ENCODE measurements around the gene SCFD2. TPM values are rescaled to one million over a fixed set of nuclear protein-coding genes. Genes with fewer than 3 reads are reported as not detected.

Gene SCFD2
- total and polyA plus RNA-seq, 10 of the 15 experiments (the other 5 are each of a cell fraction or from before 2014, with no cell fraction given) = 4.8 to 37.6 (median 24.9) TPM

DNA sequence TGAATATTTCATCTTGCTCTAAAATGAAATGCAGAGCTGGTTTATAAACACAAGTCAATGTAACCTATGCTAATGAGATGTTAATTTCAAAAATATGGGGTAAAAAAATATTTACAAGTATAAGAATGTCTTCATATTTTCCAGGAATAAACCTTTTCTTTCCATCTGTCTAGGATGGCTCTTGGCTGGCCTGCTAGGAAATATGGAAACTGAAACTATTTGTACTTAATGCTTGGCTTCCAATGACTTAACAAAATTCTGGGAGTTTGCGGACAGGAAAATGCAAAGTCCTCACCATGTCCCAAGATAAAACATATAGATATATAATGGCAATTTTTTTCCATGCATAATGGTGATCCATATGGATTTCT is 168.1 kb downstream of the SCFD2 start:
- Histone ChIP-seq H3K27ac (ENCODE audit: control insufficient read depth, insufficient read depth) (no peak overlapping the region), H3K4me2 (ENCODE audit: control insufficient read depth, insufficient read depth) (no peak overlapping the region), H2AFZ (ENCODE audit: control insufficient read depth, low read depth, low read length) (no peak overlapping the region), H4K20me1 (ENCODE audit: control insufficient read depth, insufficient read depth) (no peaks in the 10 kb centered on the region), H3K79me2 (ENCODE audit: control insufficient read depth, insufficient read depth, low read length) (no peaks in the 10 kb centered on the region), H3K9ac (ENCODE audit: control insufficient read depth, insufficient read depth, low read length) (no peak overlapping the region), H3K36me3 (ENCODE audit: control insufficient read depth in 2 of 2, insufficient read depth in 2 of 2, low read length in 1 of 2) (no peaks in the 10 kb centered on the region), H3K4me3 (no peak overlapping the region), H3K27me3 (replicated peaks in 1 of 2; ENCODE audit: control insufficient read depth in 2 of 2, insufficient read depth in 2 of 2, low read length in 1 of 2) (no peaks in the 10 kb centered on the region), H3K9me3 (replicated peaks; ENCODE audit: control insufficient read depth, insufficient read depth, low read length) (no peaks in the 10 kb centered on the region), H3K4me1 (ENCODE audit: control insufficient read depth, insufficient read depth, low read length) (no peaks in the 10 kb centered on the region)
- TF ChIP-seq KDM1A (IDR thresholded peaks at IDR 0.05; ENCODE audit: borderline replicate concordance) = no peak
- no peak for TF ChIP-seq CBFB (IDR thresholded peaks at IDR 0.05; ENCODE audit: low read depth)
- no peak for TF ChIP-seq ZNF217 (IDR thresholded peaks at IDR 0.05)
- no peak for TF ChIP-seq POLR2A (IDR thresholded peaks at IDR 0.05; ENCODE audit: low read depth, low read length)
- no peak for TF ChIP-seq ZNF384 (IDR thresholded peaks at IDR 0.05; ENCODE audit: borderline replicate concordance, low read depth, low read length)
- TF ChIP-seq ETV6 (conservative IDR thresholded peaks at IDR 0.05 in 1 of 2, IDR thresholded peaks at IDR 0.05 in 1 of 2; ENCODE audit: borderline replicate concordance in 1 of 2, low read depth in 1 of 2) = no peak
- no peak for TF ChIP-seq HDAC6 (IDR thresholded peaks at IDR 0.05; ENCODE audit: unreplicated experiment)
- TF ChIP-seq YY1 (IDR thresholded peaks at IDR 0.05; ENCODE audit: low read depth, low read length) = no peak
- TF ChIP-seq, protein P1, sequence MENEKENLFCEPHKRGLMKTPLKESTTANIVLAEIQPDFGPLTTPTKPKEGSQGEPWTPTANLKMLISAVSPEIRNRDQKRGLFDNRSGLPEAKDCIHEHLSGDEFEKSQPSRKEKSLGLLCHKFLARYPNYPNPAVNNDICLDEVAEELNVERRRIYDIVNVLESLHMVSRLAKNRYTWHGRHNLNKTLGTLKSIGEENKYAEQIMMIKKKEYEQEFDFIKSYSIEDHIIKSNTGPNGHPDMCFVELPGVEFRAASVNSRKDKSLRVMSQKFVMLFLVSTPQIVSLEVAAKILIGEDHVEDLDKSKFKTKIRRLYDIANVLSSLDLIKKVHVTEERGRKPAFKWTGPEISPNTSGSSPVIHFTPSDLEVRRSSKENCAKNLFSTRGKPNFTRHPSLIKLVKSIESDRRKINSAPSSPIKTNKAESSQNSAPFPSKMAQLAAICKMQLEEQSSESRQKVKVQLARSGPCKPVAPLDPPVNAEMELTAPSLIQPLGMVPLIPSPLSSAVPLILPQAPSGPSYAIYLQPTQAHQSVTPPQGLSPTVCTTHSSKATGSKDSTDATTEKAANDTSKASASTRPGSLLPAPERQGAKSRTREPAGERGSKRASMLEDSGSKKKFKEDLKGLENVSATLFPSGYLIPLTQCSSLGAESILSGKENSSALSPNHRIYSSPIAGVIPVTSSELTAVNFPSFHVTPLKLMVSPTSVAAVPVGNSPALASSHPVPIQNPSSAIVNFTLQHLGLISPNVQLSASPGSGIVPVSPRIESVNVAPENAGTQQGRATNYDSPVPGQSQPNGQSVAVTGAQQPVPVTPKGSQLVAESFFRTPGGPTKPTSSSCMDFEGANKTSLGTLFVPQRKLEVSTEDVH (IDR thresholded peaks at IDR 0.05; ENCODE audit: low read depth, partially characterized antibody) = no peak
- TF ChIP-seq, protein P2, sequence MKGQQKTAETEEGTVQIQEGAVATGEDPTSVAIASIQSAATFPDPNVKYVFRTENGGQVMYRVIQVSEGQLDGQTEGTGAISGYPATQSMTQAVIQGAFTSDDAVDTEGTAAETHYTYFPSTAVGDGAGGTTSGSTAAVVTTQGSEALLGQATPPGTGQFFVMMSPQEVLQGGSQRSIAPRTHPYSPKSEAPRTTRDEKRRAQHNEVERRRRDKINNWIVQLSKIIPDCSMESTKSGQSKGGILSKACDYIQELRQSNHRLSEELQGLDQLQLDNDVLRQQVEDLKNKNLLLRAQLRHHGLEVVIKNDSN (IDR thresholded peaks at IDR 0.05; ENCODE audit: borderline replicate concordance, extremely low read length, insufficient read depth, low read depth, low read length) = no peak
- TF ChIP-seq CBX3 (IDR thresholded peaks at IDR 0.05; ENCODE audit: borderline replicate concordance, low read depth) = no peak
- TF ChIP-seq SMC3 (IDR thresholded peaks at IDR 0.05; ENCODE audit: borderline replicate concordance, low read length) = no peak
- TF ChIP-seq RELA (IDR thresholded peaks at IDR 0.05; ENCODE audit: borderline replicate concordance, partially characterized antibody) = no peak
- no peak for TF ChIP-seq TCF12 (IDR thresholded peaks at IDR 0.05; ENCODE audit: low read depth, low read length)
- TF ChIP-seq RB1 (IDR thresholded peaks at IDR 0.05; ENCODE audit: borderline replicate concordance) = no peak
- TF ChIP-seq, protein P3, sequence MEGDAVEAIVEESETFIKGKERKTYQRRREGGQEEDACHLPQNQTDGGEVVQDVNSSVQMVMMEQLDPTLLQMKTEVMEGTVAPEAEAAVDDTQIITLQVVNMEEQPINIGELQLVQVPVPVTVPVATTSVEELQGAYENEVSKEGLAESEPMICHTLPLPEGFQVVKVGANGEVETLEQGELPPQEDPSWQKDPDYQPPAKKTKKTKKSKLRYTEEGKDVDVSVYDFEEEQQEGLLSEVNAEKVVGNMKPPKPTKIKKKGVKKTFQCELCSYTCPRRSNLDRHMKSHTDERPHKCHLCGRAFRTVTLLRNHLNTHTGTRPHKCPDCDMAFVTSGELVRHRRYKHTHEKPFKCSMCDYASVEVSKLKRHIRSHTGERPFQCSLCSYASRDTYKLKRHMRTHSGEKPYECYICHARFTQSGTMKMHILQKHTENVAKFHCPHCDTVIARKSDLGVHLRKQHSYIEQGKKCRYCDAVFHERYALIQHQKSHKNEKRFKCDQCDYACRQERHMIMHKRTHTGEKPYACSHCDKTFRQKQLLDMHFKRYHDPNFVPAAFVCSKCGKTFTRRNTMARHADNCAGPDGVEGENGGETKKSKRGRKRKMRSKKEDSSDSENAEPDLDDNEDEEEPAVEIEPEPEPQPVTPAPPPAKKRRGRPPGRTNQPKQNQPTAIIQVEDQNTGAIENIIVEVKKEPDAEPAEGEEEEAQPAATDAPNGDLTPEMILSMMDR (IDR thresholded peaks at IDR 0.05 in 2 of 3, conservative IDR thresholded peaks at IDR 0.05 in 1 of 3; ENCODE audit: control insufficient read depth in 2 of 3, extremely low read depth in 1 of 3, insufficient read depth in 1 of 3, low read depth in 3 of 3, low read length in 3 of 3) = no peak
- no peak for TF ChIP-seq SRF (IDR thresholded peaks at IDR 0.05; ENCODE audit: low read depth in 2 of 2, low read length in 2 of 2)
- TF ChIP-seq ATF7 (IDR thresholded peaks at IDR 0.05; ENCODE audit: low read depth) = no peak
- ChIA-PET SMC1A (ENCODE audit: uncharacterized antibody, unreplicated experiment) (interaction anchor here (0.7 to 2.6 kb wide), 12 partner anchors 9 to 810 kb away, joined by 3 to 14 read pairs (median 4); no protein-coding TSS in a partner anchor), RAD21 (ENCODE audit: unreplicated experiment) (interaction anchor here (0.7 to 3.6 kb wide), 6 partner anchors 38 to 708 kb away, joined by 3 to 12 read pairs (median 4); no protein-coding TSS in a partner anchor), CTCF (interaction anchor here (0.6 to 3.1 kb wide), 12 partner anchors 11 to 1036 kb away, joined by 3 to 20 read pairs (median 4); no protein-coding TSS in a partner anchor), POLR2A (no interaction called here)
- no TSS peak for BruUV-seq (replicated peaks)
- in situ Hi-C loops (cut with MboI) (loop anchor here (5.0 to 10.0 kb wide), 3 partner anchors 610 to 1030 kb away; partner anchors contain the start of gene PDGFRA), intact Hi-C loops (cut with micrococcal nuclease; ENCODE audit: unreplicated experiment) (loop anchor here (1.0 to 10.0 kb wide), 7 partner anchors 180 to 1031 kb away; partner anchors contain the start of genes FIP1L1 and PDGFRA)
- FAIRE-seq (no peak), DNase-seq (ENCODE audit: low read depth, low spot score) (no peak), ATAC-seq (no peak)
- WGBS (ENCODE audit: insufficient coverage, insufficient replicate concordance, low lambda C conversion rate, missing lambda C conversion rate) = 94% methylated on average over 1 of the region's 1 CpG
